Measurements from ENCODE around the gene ANKS1B. TPM values are rescaled to one million over a fixed set of nuclear protein-coding genes. Genes with fewer than 3 reads are reported as not detected.
A peak's percentile ranks its signal among the peaks of the same experiment; 100 is the strongest.

Gene ANKS1B
- total RNA-seq, 1 donor from 2014 or later: 2.4 TPM

GRCh38 chr12:99834710-99835109 lies 150.0 kb downstream of the ANKS1B start:
- no peak overlapping the region for H3K27ac Mint-ChIP-seq (ENCODE audit: unreplicated experiment)
- no peak overlapping the region for H2AFZ ChIP-seq (ENCODE audit: low read depth, low read length)
- no peak overlapping the region for H3K4me2 ChIP-seq (ENCODE audit: low read length)

GRCh38 chr12:99833397-99833796 lies 151.3 kb downstream of the ANKS1B start:
- no peaks in the 10 kb centered on the region for H3K4me1 ChIP-seq (ENCODE audit: insufficient read depth, low read length)
- no peaks in the 10 kb centered on the region for H4K20me1 ChIP-seq (ENCODE audit: insufficient read depth, low read length)
- Mint-ChIP-seq H3K36me3 (ENCODE audit: low read depth, unreplicated experiment) (no peaks in the 10 kb centered on the region), H3K27ac (ENCODE audit: unreplicated experiment) (no peak overlapping the region), H3K4me3 (ENCODE audit: unreplicated experiment) (no peak overlapping the region), H3K4me1 (ENCODE audit: low read depth, unreplicated experiment) (no peaks in the 10 kb centered on the region), H3K27me3 (ENCODE audit: low read depth, unreplicated experiment) (no peaks in the 10 kb centered on the region), H3K9me3 (ENCODE audit: unreplicated experiment) (no peaks in the 10 kb centered on the region)
- no peak overlapping the region for H3K9ac ChIP-seq (ENCODE audit: low read length)
- H3K27me3 ChIP-seq (ENCODE audit: insufficient read depth, low read length): no peaks in the 10 kb centered on the region
- DNase-seq (ENCODE audit: low read depth) (no peak), FAIRE-seq (no peak)
- H3K36me3 ChIP-seq (ENCODE audit: insufficient read depth, low read length): no peaks in the 10 kb centered on the region
- H3K79me2 ChIP-seq (ENCODE audit: insufficient read depth, low read length): no peaks in the 10 kb centered on the region
- H3K4me2 ChIP-seq (ENCODE audit: low read length): no peak overlapping the region
- TF ChIP-seq CTCF (IDR thresholded peaks at IDR 0.05; ENCODE audit: insufficient read depth, low read depth, low read length): no peak
- TF ChIP-seq EZH2 (IDR thresholded peaks at IDR 0.05; ENCODE audit: insufficient read depth, low read length): no peak
- H3K9me3 ChIP-seq (ENCODE audit: insufficient read depth, low read depth, low read length): no peaks in the 10 kb centered on the region
- H3K4me3 ChIP-seq (ENCODE audit: insufficient read depth, low read depth, low read length): no peak overlapping the region
- H2AFZ ChIP-seq (ENCODE audit: low read depth, low read length): no peak overlapping the region
- no peak overlapping the region for H3K27ac ChIP-seq (ENCODE audit: low read depth, low read length)

More at GRCh38 chr12:99834710-99835109, 150.0 kb downstream of the ANKS1B start:
- H3K4me3 ChIP-seq (ENCODE audit: insufficient read depth, low read depth, low read length): no peak overlapping the region
- Mint-ChIP-seq H3K36me3 (ENCODE audit: low read depth, unreplicated experiment) (no peaks in the 10 kb centered on the region), H3K27me3 (ENCODE audit: low read depth, unreplicated experiment) (no peaks in the 10 kb centered on the region), H3K4me3 (ENCODE audit: unreplicated experiment) (no peak overlapping the region), H3K4me1 (ENCODE audit: low read depth, unreplicated experiment) (no peaks in the 10 kb centered on the region), H3K9me3 (ENCODE audit: unreplicated experiment) (no peaks in the 10 kb centered on the region)
- DNase-seq (ENCODE audit: low read depth) (no peak), FAIRE-seq (no peak)
- no peaks in the 10 kb centered on the region for H3K36me3 ChIP-seq (ENCODE audit: insufficient read depth, low read length)
- no peaks in the 10 kb centered on the region for H4K20me1 ChIP-seq (ENCODE audit: insufficient read depth, low read length)
- H3K27ac ChIP-seq (ENCODE audit: low read depth, low read length): no peak overlapping the region
- no peaks in the 10 kb centered on the region for H3K9me3 ChIP-seq (ENCODE audit: insufficient read depth, low read depth, low read length)
- no peaks in the 10 kb centered on the region for H3K4me1 ChIP-seq (ENCODE audit: insufficient read depth, low read length)
- TF ChIP-seq CTCF (IDR thresholded peaks at IDR 0.05; ENCODE audit: insufficient read depth, low read depth, low read length) (no peak), EZH2 (IDR thresholded peaks at IDR 0.05; ENCODE audit: insufficient read depth, low read length) (no peak)
- H3K27me3 ChIP-seq (ENCODE audit: insufficient read depth, low read length): no peaks in the 10 kb centered on the region
- H3K79me2 ChIP-seq (ENCODE audit: insufficient read depth, low read length): no peaks in the 10 kb centered on the region
- no peak overlapping the region for H3K9ac ChIP-seq (ENCODE audit: low read length)

- peak; percentile 0 for DNase-seq (ENCODE audit: low read depth)
- Mint-ChIP-seq H3K4me1 (ENCODE audit: low read depth, unreplicated experiment) (no peaks in the 10 kb centered on the region), H3K4me3 (ENCODE audit: unreplicated experiment) (no peak overlapping the region), H3K36me3 (ENCODE audit: low read depth, unreplicated experiment) (no peaks in the 10 kb centered on the region), H3K9me3 (ENCODE audit: unreplicated experiment) (no peaks in the 10 kb centered on the region), H3K27ac (ENCODE audit: unreplicated experiment) (no peak overlapping the region), H3K27me3 (ENCODE audit: low read depth, unreplicated experiment) (no peaks in the 10 kb centered on the region)
- H2AFZ ChIP-seq (ENCODE audit: low read depth, low read length): no peak overlapping the region
- no peak overlapping the region for H3K27ac ChIP-seq (ENCODE audit: low read depth, low read length)
- no peak overlapping the region for H3K9ac ChIP-seq (ENCODE audit: low read length)
- no peaks in the 10 kb centered on the region for H3K4me1 ChIP-seq (ENCODE audit: insufficient read depth, low read length)
- no peak overlapping the region for H3K4me2 ChIP-seq (ENCODE audit: low read length)
- no peaks in the 10 kb centered on the region for H4K20me1 ChIP-seq (ENCODE audit: insufficient read depth, low read length)
- H3K4me3 ChIP-seq (ENCODE audit: insufficient read depth, low read depth, low read length): no peak overlapping the region
- no peaks in the 10 kb centered on the region for H3K79me2 ChIP-seq (ENCODE audit: insufficient read depth, low read length)
- H3K36me3 ChIP-seq (ENCODE audit: insufficient read depth, low read length): no peaks in the 10 kb centered on the region
- TF ChIP-seq EZH2 (IDR thresholded peaks at IDR 0.05; ENCODE audit: insufficient read depth, low read length): no peak
- TF ChIP-seq CTCF (IDR thresholded peaks at IDR 0.05; ENCODE audit: insufficient read depth, low read depth, low read length): no peak
- H3K27me3 ChIP-seq (ENCODE audit: insufficient read depth, low read length): no peaks in the 10 kb centered on the region
- H3K9me3 ChIP-seq (ENCODE audit: insufficient read depth, low read depth, low read length): no peaks in the 10 kb centered on the region
- no peak for FAIRE-seq
These were observed 159.7 kb downstream of the ANKS1B start for GRCh38 chr12:99824900-99825542.
